Gastrocnemius medialis (tissue), 4 donors: ENCODE results near the gene TMEM178A. TPM values are rescaled to one million over a fixed set of nuclear protein-coding genes. Genes with fewer than 3 reads are reported as not detected.

ENCODE experiments used
- ATAC-seq, 2 donors: fragments of 150-250 bp; one replicate each; pipeline ENCODE4 v1.9.1; 2016
- DNase-seq, 2 donors: peaks; one replicate each; pipeline ENCODE4 v3.0.0-alpha.2; 2019
- H3K27ac ChIP-seq, 4 donors: fragments of 200-600 bp; sonication (generic); 1 replicate in 1 of 4; 2 replicates in 3 of 4; pipeline ENCODE4 v1.5.1; 2016 to 2018; ENCODE audit warnings: mild to moderate bottlenecking in 2 of 4, moderate library complexity in 1 of 4
- H3K27me3 ChIP-seq, 3 donors: fragments of 200-600 bp; sonication (generic) in 2 of 3; 1 replicate in 1 of 3; 2 replicates in 2 of 3; pipeline versions ENCODE4 v1.5.1 to v1.6.0; 2016 to 2019; ENCODE audit warnings: mild to moderate bottlenecking in 1 of 3, moderate library complexity in 1 of 3
- H3K36me3 ChIP-seq, 2 donors: fragments of 200-600 bp; sonication (generic) in 1 of 2; one replicate each; pipeline ENCODE4 v1.5.1; 2017 to 2018
- H3K4me1 ChIP-seq, 2 donors: fragments of 200-600 bp; sonication (generic) in 1 of 2; one replicate each; pipeline ENCODE4 v1.5.1; 2016 to 2017; ENCODE audit warnings: mild to moderate bottlenecking in 2 of 2
- H3K4me3 ChIP-seq, 4 donors: fragments of 200-600 bp; sonication (generic) in 3 of 4; 1 replicate in 1 of 4; 2 replicates in 3 of 4; pipeline ENCODE4 v1.5.1; 2016 to 2019; ENCODE audit warnings: mild to moderate bottlenecking in 2 of 4
- H3K9me3 ChIP-seq, 3 donors: fragments of 200-600 bp; sonication (generic) in 2 of 3; 1 replicate in 1 of 3; 2 replicates in 2 of 3; pipeline ENCODE4 v1.5.1; 2016 to 2019
- CTCF ChIP-seq, 5 experiments: fragments of 450-650 bp in 3 of 5; fragments of 200-600 bp in 2 of 5; sonication (generic) in 2 of 5; IDR thresholded peaks in 4 of 5; conservative IDR thresholded peaks in 1 of 5; 1 replicate in 4 of 5; 2 replicates in 1 of 5; pipeline ENCODE4 v1.5.1; 2016 to 2019; ENCODE audit warnings: antibody characterized with exemption in 5 of 5, mild to moderate bottlenecking in 3 of 5, moderate library complexity in 3 of 5
- POLR2A ChIP-seq, 2 donors: fragments of 450-650 bp; IDR thresholded peaks; one replicate each; pipeline ENCODE4 v1.6.1; 2017; ENCODE audit warnings: antibody characterized with exemption in 2 of 2, mild to moderate bottlenecking in 2 of 2, moderate library complexity in 2 of 2
- in situ Hi-C, 4 donors: fragments of 200-750 bp; cut with MboI; loops; one replicate each; pipeline versions ENCODE4 v1.15.0 to v1.8.0; 2017; ENCODE audit warnings: low sequenced_read_pairs in 4 of 4
- intact Hi-C: fragments of 100-400 bp; cut with DNase I; formaldehyde crosslinking; loops from one replicate; pipeline ENCODE4 v1.15.1; 2023; ENCODE audit warnings: low total_unique reads
- total RNA-seq, 4 donors: library from RNA; depleted of rRNA; stranded (reverse); fragments of >200 nt; gene quantifications; one replicate each; pipeline versions ENCODE4 v1.1.0 to v1.2.3, GENCODE V29; 2016

TMEM178A gene
- total RNA-seq, 4 donors from 2014 or later, result 0.42 TPM; not detected in 3

- H3K4me1 ChIP-seq, result peaks cover 24 to 29% of the 10 kb centered on the region in 2 donors
- intact Hi-C loops (loop anchor here (1.0 to 5.0 kb wide), 4 partner anchors 55 to 315 kb away; no protein-coding TSS in a partner anchor), in situ Hi-C loops (no loop called here)
- no peak overlapping the region for H3K4me3 ChIP-seq
- no peak for DNase-seq
- TF ChIP-seq POLR2A (IDR thresholded peaks at IDR 0.05), result no peak
- TF ChIP-seq CTCF (IDR thresholded peaks at IDR 0.05 in 4 of 5, conservative IDR thresholded peaks at IDR 0.05 in 1 of 5), result peak; percentile 19 to 36 (median 31)
- H3K27ac ChIP-seq, result peak overlapping the region; percentile 38 to 61 (median 48)
- ATAC-seq, result peak in 1 of 2 donors; percentile 36
- H3K27me3 ChIP-seq, result no peaks in the 10 kb centered on the region
- no peaks in the 10 kb centered on the region for H3K36me3 ChIP-seq
- peaks cover 0 to 9% (median 0%) of the 10 kb centered on the region in 3 donors for H3K9me3 ChIP-seq
These were observed 31.1 kb downstream of the TMEM178A start for GRCh38 chr2:39696838-39697237.

GRCh38 chr2:39697454-39697853 is 31.7 kb downstream of the TMEM178A start:
- Histone ChIP-seq H3K4me3 (no peak overlapping the region), H3K4me1 (peaks cover 24 to 29% of the 10 kb centered on the region in 2 donors), H3K36me3 (no peaks in the 10 kb centered on the region), H3K9me3 (peaks cover 0 to 15% (median 0%) of the 10 kb centered on the region in 3 donors), H3K27me3 (no peaks in the 10 kb centered on the region), H3K27ac (peak overlapping the region in 3 of 4 donors; percentile 38 to 61 (median 55))
- ATAC-seq, result no peak
- in situ Hi-C loops (no loop called here), intact Hi-C loops (loop anchor here (2.0 to 5.0 kb wide), 3 partner anchors 55 to 315 kb away; no protein-coding TSS in a partner anchor)
- peak in 1 of 2 donors; percentile 19 for DNase-seq
- TF ChIP-seq POLR2A (IDR thresholded peaks at IDR 0.05) (no peak), CTCF (IDR thresholded peaks at IDR 0.05 in 4 of 5, conservative IDR thresholded peaks at IDR 0.05 in 1 of 5) (no peak)

- Histone ChIP-seq H3K4me3 (no peak overlapping the region), H3K27me3 (no peaks in the 10 kb centered on the region), H3K36me3 (no peaks in the 10 kb centered on the region), H3K9me3 (peaks cover 0 to 17% (median 0%) of the 10 kb centered on the region in 3 donors), H3K27ac (no peak overlapping the region), H3K4me1 (peaks cover 16 to 18% of the 10 kb centered on the region in 2 donors)
- ATAC-seq, result no peak
- TF ChIP-seq POLR2A (IDR thresholded peaks at IDR 0.05) (no peak), CTCF (IDR thresholded peaks at IDR 0.05 in 4 of 5, conservative IDR thresholded peaks at IDR 0.05 in 1 of 5) (no peak)
- intact Hi-C loops, result no loop called here
- DNase-seq, result no peak
- in situ Hi-C loops, result no loop called here
These were observed 35.4 kb downstream of the TMEM178A start for GRCh38 chr2:39701137-39701536.

GRCh38 chr2:39703181-39703872 is 37.6 kb downstream of the TMEM178A start:
- no peaks in the 10 kb centered on the region for H3K27me3 ChIP-seq
- no peak for ATAC-seq
- in situ Hi-C loops, result no loop called here
- H3K9me3 ChIP-seq, result peaks cover 0 to 17% (median 0%) of the 10 kb centered on the region in 3 donors
- no peak overlapping the region for H3K4me3 ChIP-seq
- no peaks in the 10 kb centered on the region for H3K36me3 ChIP-seq
- DNase-seq, result no peak
- H3K4me1 ChIP-seq, result no peaks in the 10 kb centered on the region
- intact Hi-C loops, result no loop called here
- H3K27ac ChIP-seq, result no peak overlapping the region
- TF ChIP-seq POLR2A (IDR thresholded peaks at IDR 0.05), result no peak
- no peak for TF ChIP-seq CTCF (IDR thresholded peaks at IDR 0.05 in 4 of 5, conservative IDR thresholded peaks at IDR 0.05 in 1 of 5)
